Hematopoietic multipotent progenitor cell treated with erythropoietin and hydrocortisone succinate and interleukin-3 and kit ligand, for 6 days (in vitro differentiated cells): ENCODE measurements around the gene ADD1.

Source experiments
- DNase-seq: peaks from one replicate; pipeline ENCODE4 v3.0.0-alpha.2; 2015

Gene ADD1

GRCh38 chr4:2823671-2824328 is 19.8 kb upstream of the ADD1 start:
- DNase-seq, result no peak

GRCh38 chr4:2824329-2824835 is 19.3 kb upstream of the ADD1 start:
- DNase-seq, result no peak

GRCh38 chr4:2824836-2825381 is 18.7 kb upstream of the ADD1 start:
- DNase-seq, result no peak

- DNase-seq, result no peak
These were observed 17.9 kb upstream of the ADD1 start for GRCh38 chr4:2825740-2826139.

GRCh38 chr4:2827071-2827873 is 16.4 kb upstream of the ADD1 start:
- no peak for DNase-seq

GRCh38 chr4:2827874-2828751 is 15.5 kb upstream of the ADD1 start:
- DNase-seq, result no peak

GRCh38 chr4:2828758-2829181 is 14.9 kb upstream of the ADD1 start:
- DNase-seq, result no peak

GRCh38 chr4:2829321-2829932 is 14.2 kb upstream of the ADD1 start:
- DNase-seq, result no peak

- no peak for DNase-seq
These were observed 13.7 kb upstream of the ADD1 start for GRCh38 chr4:2829933-2830451.

GRCh38 chr4:2830632-2831610 is 12.7 kb upstream of the ADD1 start:
- no peak for DNase-seq

- no peak for DNase-seq
These were observed 11.9 kb upstream of the ADD1 start for GRCh38 chr4:2831611-2832308.

GRCh38 chr4:2832309-2832980 is 11.2 kb upstream of the ADD1 start:
- no peak for DNase-seq

- no peak for DNase-seq
These were observed 10.5 kb upstream of the ADD1 start for GRCh38 chr4:2832981-2833670.

GRCh38 chr4:2833671-2834000 is 10.0 kb upstream of the ADD1 start:
- no peak for DNase-seq

- DNase-seq, result no peak
These were observed 9.4 kb upstream of the ADD1 start for GRCh38 chr4:2834001-2834921.

GRCh38 chr4:2835978-2836377 is 7.7 kb upstream of the ADD1 start:
- DNase-seq, result no peak

- DNase-seq, result no peak
These were observed 7.2 kb upstream of the ADD1 start for GRCh38 chr4:2836391-2836859.
